Measurements from ENCODE around the gene NTN4. TPM values are rescaled to one million over a fixed set of nuclear protein-coding genes. Genes with fewer than 3 reads are reported as not detected.

Gene NTN4
- 334 and 906 TPM in 2 replicates for total RNA-seq

GRCh38 chr12:95790033-95790916 lies at the start of gene NTN4:
NTN4 (minus strand) TSS chr12:95790764; CDS start chr12:95790309, 455 bp downstream.

Other genes with a start within 250 kb of the NTN4 start
- 0.81 and 4.6 TPM in 2 replicates for gene USP44, start 239.3 kb downstream of the NTN4 start, total RNA-seq
- 16.5 and 18.9 TPM in 2 replicates for gene SNRPF, start 68.2 kb upstream of the NTN4 start, total RNA-seq
- gene CCDC38, start 151.8 kb upstream of the NTN4 start, total RNA-seq = under 0.01 TPM in 1 of 2 replicates, not detected in the other
- 0.06 and 0.32 TPM in 2 replicates for gene AMDHD1, start 152.6 kb upstream of the NTN4 start, total RNA-seq
- under 0.01 and 0.25 TPM in 2 replicates for gene HAL, start 205.6 kb upstream of the NTN4 start, total RNA-seq
- 67.2 and 69.0 TPM in 2 replicates for gene LTA4H, start 244.8 kb upstream of the NTN4 start, total RNA-seq

Measured in bladder microvascular endothelial cell (primary cell).